Small intestine (tissue), 7 donors: ENCODE results near the gene PDCD1. TPM values are rescaled to one million over a fixed set of nuclear protein-coding genes. Genes with fewer than 3 reads are reported as not detected.

ENCODE experiments used
- DNase-seq, 2 donors: peaks; one replicate each; pipeline versions ENCODE4 v3.0.0 to v3.0.0-alpha.2; 2013
- FAIRE-seq: peaks from 2 replicates; lab custom pipeline; 2012; peaks lifted over from hg19 to GRCh38; lab: Jason Lieb, UNC
- H3K27ac ChIP-seq, 3 donors: one replicate each; pipeline ENCODE4 v1.5.1; 2013; ENCODE audit warnings: low read length in 2 of 3, mild to moderate bottlenecking in 2 of 3, control low read depth in 1 of 3, inconsistent platforms in 1 of 3, low read depth in 1 of 3, moderate library complexity in 1 of 3
- H3K27me3 ChIP-seq, 3 donors: one replicate each; pipeline ENCODE4 v1.6.1; 2013; ENCODE audit warnings: low read length in 3 of 3, inconsistent platforms in 1 of 3; ENCODE audit not compliant: control insufficient read depth in 3 of 3, insufficient read depth in 3 of 3
- H3K36me3 ChIP-seq, 3 donors: one replicate each; pipeline ENCODE4 v1.6.1; 2013; ENCODE audit warnings: low read length in 3 of 3, inconsistent platforms in 1 of 3, low read depth in 1 of 3, mild to moderate bottlenecking in 1 of 3, moderate library complexity in 1 of 3; ENCODE audit not compliant: control insufficient read depth in 3 of 3, insufficient read depth in 2 of 3
- H3K4me1 ChIP-seq, 3 donors: one replicate each; pipeline ENCODE4 v1.6.1; 2013; ENCODE audit warnings: low read length in 2 of 3, inconsistent platforms in 1 of 3, low read depth in 1 of 3, mild to moderate bottlenecking in 1 of 3, moderate library complexity in 1 of 3; ENCODE audit not compliant: control insufficient read depth in 3 of 3, insufficient read depth in 2 of 3
- H3K4me3 ChIP-seq, 3 donors: one replicate each; pipeline ENCODE4 v1.5.1; 2013; ENCODE audit warnings: low read length in 3 of 3, control low read depth in 1 of 3, inconsistent platforms in 1 of 3, low read depth in 1 of 3, mild to moderate bottlenecking in 1 of 3, moderate library complexity in 1 of 3
- H3K9me3 ChIP-seq, 2 donors: one replicate each; pipeline ENCODE4 v1.6.1; 2013; ENCODE audit warnings: low read depth in 1 of 2, low read length in 1 of 2; ENCODE audit not compliant: control insufficient read depth in 2 of 2, insufficient read depth in 1 of 2
- WGBS, 3 donors: extraction: QIAGEN DNeasy Blood & Tissue Kit; methylation state at CpG; one replicate each; pipeline ENCODE4 v1.1.7; 2013; 5-methylcytosine and 5-hydroxymethylcytosine counted together
- polyA plus RNA-seq, 4 donors: library from polyadenylated mRNA; stranded (reverse) in 3 of 4; unstranded in 1 of 4; fragments of 200-250 nt in 3 of 4; fragments of 120-200 nt in 1 of 4; gene quantifications; one replicate each; pipeline versions ENCODE4 v1.2.1 to v1.2.3, GENCODE V29; 2013
- donor health status: healthy with polysubstance abuse.
- donor health status: control.
- donor health status: control.
- donor health status: Bipolar disorder and iron deficiency.
- donor health status: healthy.

PDCD1 gene
- polyA plus RNA-seq, 4 donors = 0.27 to 1.2 (median 0.27) TPM; not detected in 1

- DNase-seq (no peak), FAIRE-seq (no peak)
- 88 to 90% (median 89%) methylated on average over 38 to 39 of the region's 39 CpGs for WGBS, 3 donors
- peaks cover 0 to 4% (median 0%) of the 10 kb centered on the region in 3 donors for H3K4me1 ChIP-seq
- no peak overlapping the region for H3K4me3 ChIP-seq
- no peaks in the 10 kb centered on the region for H3K9me3 ChIP-seq
- H3K36me3 ChIP-seq = no peaks in the 10 kb centered on the region
- peaks cover 0 to 10% (median 0%) of the 10 kb centered on the region in 3 donors for H3K27me3 ChIP-seq
- no peak overlapping the region for H3K27ac ChIP-seq
Measured at GRCh38 chr2:241848761-241849615, 9.7 kb downstream of the PDCD1 start.

GRCh38 chr2:241846406-241846805 lies 12.3 kb downstream of the PDCD1 start:
- H3K4me3 ChIP-seq = no peak overlapping the region
- no peak overlapping the region for H3K27ac ChIP-seq
- H3K9me3 ChIP-seq = no peaks in the 10 kb centered on the region
- 82 to 88% (median 86%) methylated on average over 21 to 22 of the region's 22 CpGs for WGBS, 3 donors
- peaks cover 0 to 10% (median 0%) of the 10 kb centered on the region in 3 donors for H3K27me3 ChIP-seq
- DNase-seq (no peak), FAIRE-seq (no peak)
- no peaks in the 10 kb centered on the region for H3K36me3 ChIP-seq
- peaks cover 0 to 4% (median 0%) of the 10 kb centered on the region in 3 donors for H3K4me1 ChIP-seq

GRCh38 chr2:241844831-241845578 lies 13.7 kb downstream of the PDCD1 start:
- WGBS, 3 donors = 74 to 81% (median 78%) methylated on average over 37 of the region's 37 CpGs
- Histone ChIP-seq H3K27ac (peak overlapping the region in 1 of 3 donors; percentile 71), H3K4me3 (no peak overlapping the region), H3K4me1 (peaks cover 0 to 4% (median 0%) of the 10 kb centered on the region in 3 donors), H3K9me3 (no peaks in the 10 kb centered on the region), H3K36me3 (no peaks in the 10 kb centered on the region), H3K27me3 (peaks cover 0 to 10% (median 0%) of the 10 kb centered on the region in 3 donors)
- FAIRE-seq (no peak), DNase-seq (no peak)

- H3K9me3 ChIP-seq = no peaks in the 10 kb centered on the region
- DNase-seq (peak; percentile 64 to 88), FAIRE-seq (no peak)
- WGBS, 3 donors = 4 to 6% (median 5%) methylated on average over 41 to 65 of the region's 65 CpGs
- H3K4me1 ChIP-seq = peaks cover 0 to 4% (median 0%) of the 10 kb centered on the region in 3 donors
- peaks cover 0 to 10% (median 0%) of the 10 kb centered on the region in 3 donors for H3K27me3 ChIP-seq
- H3K36me3 ChIP-seq = no peaks in the 10 kb centered on the region
- H3K27ac ChIP-seq = peak overlapping the region in 1 of 3 donors; percentile 71
- H3K4me3 ChIP-seq = peak overlapping the region; percentile 18 to 32 (median 22)
Measured at GRCh38 chr2:241844066-241844728, 14.5 kb downstream of the PDCD1 start.

- H3K27ac ChIP-seq = peak overlapping the region in 2 of 3 donors; percentile 29 to 56
Measured at GRCh38 chr2:241843321-241844065, 15.2 kb downstream of the PDCD1 start.

GRCh38 chr2:241842620-241843211 lies 16.0 kb downstream of the PDCD1 start:
- H3K4me3 ChIP-seq = peak overlapping the region in 1 of 3 donors; percentile 20
- no peaks in the 10 kb centered on the region for H3K36me3 ChIP-seq
- H3K27me3 ChIP-seq = peaks cover 0 to 11% (median 0%) of the 10 kb centered on the region in 3 donors
- no peaks in the 10 kb centered on the region for H3K9me3 ChIP-seq
- FAIRE-seq (no peak), DNase-seq (peak; percentile 16 to 29)
- peak overlapping the region in 2 of 3 donors; percentile 29 to 56 for H3K27ac ChIP-seq
- H3K4me1 ChIP-seq = peaks cover 0 to 4% (median 0%) of the 10 kb centered on the region in 3 donors
- WGBS, 3 donors = 40 to 54% (median 47%) methylated on average over 29 of the region's 29 CpGs

More at GRCh38 chr2:241843321-241844065, 15.2 kb downstream of the PDCD1 start:
- Histone ChIP-seq H3K4me1 (peaks cover 0 to 4% (median 0%) of the 10 kb centered on the region in 3 donors), H3K36me3 (no peaks in the 10 kb centered on the region), H3K4me3 (peak overlapping the region in 1 of 3 donors; percentile 32), H3K27me3 (peaks cover 0 to 10% (median 0%) of the 10 kb centered on the region in 3 donors), H3K9me3 (no peaks in the 10 kb centered on the region)
- no peak for FAIRE-seq
- DNase-seq = no peak
- WGBS, 3 donors = 40 to 48% (median 44%) methylated on average over 34 to 52 of the region's 52 CpGs

- Histone ChIP-seq H3K27me3 (peaks cover 2 to 14% (median 3%) of the 10 kb centered on the region in 3 donors), H3K36me3 (no peaks in the 10 kb centered on the region), H3K4me1 (peaks cover 0 to 4% (median 0%) of the 10 kb centered on the region in 3 donors), H3K9me3 (no peaks in the 10 kb centered on the region), H3K27ac (no peak overlapping the region), H3K4me3 (no peak overlapping the region)
- DNase-seq (no peak), FAIRE-seq (no peak)
- WGBS, 3 donors = 44 to 81% (median 69%) methylated on average over 11 of the region's 11 CpGs
Measured at GRCh38 chr2:241842067-241842415, 16.7 kb downstream of the PDCD1 start.
